ENCODE results near the gene EMC9. TPM values are rescaled to one million over a fixed set of nuclear protein-coding genes. Genes with fewer than 3 reads are reported as not detected.
A peak's percentile ranks its signal among the peaks of the same experiment; 100 is the strongest.

Gene EMC9, protein sequence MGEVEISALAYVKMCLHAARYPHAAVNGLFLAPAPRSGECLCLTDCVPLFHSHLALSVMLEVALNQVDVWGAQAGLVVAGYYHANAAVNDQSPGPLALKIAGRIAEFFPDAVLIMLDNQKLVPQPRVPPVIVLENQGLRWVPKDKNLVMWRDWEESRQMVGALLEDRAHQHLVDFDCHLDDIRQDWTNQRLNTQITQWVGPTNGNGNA
- total RNA-seq = 10 to 100 TPM in 2 of 4 donors, 1 to 10 TPM in 2; 6.3 to 15.3 (median 10.0) TPM

- ATAC-seq (ENCODE audit: low FRiP score) (peak; percentile 94), DNase-seq (ENCODE audit: low spot score) (peak; percentile 97)
- TF ChIP-seq CTCF (IDR thresholded peaks at IDR 0.05) = peak in 1 of 3 donors; percentile 42
Measured at GRCh38 chr14:24141097-24141880, at the start of gene EMC9. TSS of gene EMC9 (minus strand) at chr14:24141591. CDS start at chr14:24141304, 287 bp downstream.

DNA sequence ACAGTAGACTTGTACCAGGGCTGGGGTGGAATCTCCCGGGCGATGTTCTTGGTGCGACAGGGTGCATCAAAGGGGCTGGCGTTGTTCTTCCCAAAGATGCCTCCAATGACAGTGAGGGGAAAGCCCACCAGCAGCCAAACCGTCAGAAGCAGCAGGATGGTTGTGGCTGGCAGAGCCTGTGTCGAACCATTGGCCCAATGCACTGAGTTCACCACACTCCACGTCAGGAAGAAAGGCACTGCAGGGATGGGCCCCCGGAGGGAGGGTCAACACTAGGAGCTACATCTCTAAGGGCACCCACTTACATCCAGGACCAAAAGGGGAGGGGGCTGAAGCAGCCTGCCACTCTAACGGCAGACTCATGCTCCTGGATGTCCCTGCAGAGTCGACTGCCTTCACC lies 49.0 kb upstream of the EMC9 start:
- DNase-seq (ENCODE audit: low spot score) (no peak), ATAC-seq (ENCODE audit: low FRiP score) (no peak)
- TF ChIP-seq CTCF (IDR thresholded peaks at IDR 0.05) = no peak

- DNase-seq (ENCODE audit: low spot score) = no peak
- no peak for TF ChIP-seq CTCF (IDR thresholded peaks at IDR 0.05)
- no peak for ATAC-seq (ENCODE audit: low FRiP score)
Measured at GRCh38 chr14:24189460-24189859, 48.1 kb upstream of the EMC9 start.

DNA sequence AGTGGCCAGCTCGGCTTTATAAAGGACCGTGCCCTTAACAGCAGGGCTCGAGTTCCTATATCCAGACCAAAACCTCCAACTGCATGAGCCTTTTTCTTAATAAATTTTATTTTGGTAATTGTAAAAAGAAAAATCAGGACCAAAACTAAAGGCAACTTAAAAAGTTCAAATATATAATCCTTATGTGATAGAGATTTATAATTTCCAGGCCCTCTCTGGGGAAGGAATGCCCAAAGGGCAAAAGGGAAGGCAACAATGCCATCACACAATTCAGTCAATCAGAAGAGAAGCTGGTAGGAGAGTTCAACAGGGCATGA lies 47.6 kb upstream of the EMC9 start:
- no peak for TF ChIP-seq CTCF (IDR thresholded peaks at IDR 0.05)
- ATAC-seq (ENCODE audit: low FRiP score) (no peak), DNase-seq (ENCODE audit: low spot score) (no peak)

DNA sequence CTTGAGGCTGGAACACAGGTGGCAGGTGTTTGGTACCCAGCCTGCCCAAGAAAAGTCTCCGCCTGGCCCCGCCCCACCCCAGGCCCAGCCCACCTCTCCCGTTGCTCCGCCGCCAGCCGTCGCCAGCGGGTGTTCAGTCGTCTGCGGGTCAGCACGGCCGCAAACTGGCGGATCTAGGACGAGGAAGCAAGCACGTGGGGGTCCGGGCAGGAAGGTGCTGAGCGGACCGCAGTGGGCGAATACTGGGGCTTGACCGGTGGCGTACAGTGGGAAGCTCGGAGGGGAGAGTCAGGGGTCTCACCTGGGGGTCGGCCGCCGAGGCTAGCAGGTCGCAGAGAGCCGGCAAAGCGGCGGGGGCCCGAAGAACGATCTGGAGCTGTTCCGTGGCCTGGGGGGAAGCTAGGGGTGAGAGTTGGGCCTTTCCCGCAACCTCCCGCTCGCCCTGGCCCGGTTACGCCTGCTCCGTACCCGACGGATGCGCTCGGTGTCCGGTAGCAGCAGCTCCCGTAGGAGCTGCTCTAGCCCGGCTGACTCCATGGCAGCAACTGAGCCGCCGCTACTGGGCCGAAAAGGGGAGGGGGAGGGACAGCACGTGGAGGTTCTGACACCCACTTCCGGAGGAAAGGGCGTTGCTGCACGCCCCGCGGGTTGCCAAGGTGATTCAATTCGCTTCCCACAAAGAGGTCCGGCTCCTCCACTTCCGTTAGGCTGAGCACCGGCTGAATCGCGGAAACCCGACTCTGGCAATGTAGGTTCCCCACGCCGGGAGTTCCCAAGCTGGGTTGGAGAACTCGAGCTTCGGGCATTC lies 47.1 kb upstream of the EMC9 start, which contains the start of gene IPO4:
Gene IPO4, minus strand, starts transcription at position 566 of the 808 bp plus-strand sequence. Its CDS starts 29 bp downstream, at position 537.
- DNase-seq (ENCODE audit: low spot score) (peak; percentile 80), ATAC-seq (ENCODE audit: low FRiP score) (peak; percentile 90)
- TF ChIP-seq CTCF (IDR thresholded peaks at IDR 0.05) = no peak

GRCh38 chr14:24187539-24187915 lies 46.1 kb upstream of the EMC9 start:
- TF ChIP-seq CTCF (IDR thresholded peaks at IDR 0.05) = no peak
- ATAC-seq (ENCODE audit: low FRiP score) = no peak
- no peak for DNase-seq (ENCODE audit: low spot score)
